H9 (cell line): ENCODE results near the gene PYGB. TPM values are rescaled to one million over a fixed set of nuclear protein-coding genes. Genes with fewer than 3 reads are reported as not detected.

ENCODE experiments used
- DNase-seq: peaks from one replicate; pipeline ENCODE4 v3.0.0-alpha.2; 2017
- H2AFZ ChIP-seq: one replicate; pipeline ENCODE4 v1.6.1; 2013; ENCODE audit warnings: mild to moderate bottlenecking, low read length, control low read depth, moderate library complexity
- H2AK5ac ChIP-seq: 2 replicates; pipeline ENCODE4 v1.6.1; 2013; ENCODE audit warnings: low read length, control low read depth, mixed read lengths; ENCODE audit not compliant: insufficient read length
- H2BK120ac ChIP-seq: one replicate; pipeline ENCODE4 v1.6.1; 2013; ENCODE audit warnings: low read depth, mild to moderate bottlenecking, low read length, control low read depth, inconsistent platforms; ENCODE audit not compliant: poor library complexity, severe bottlenecking
- H2BK12ac ChIP-seq: 2 replicates; pipeline ENCODE4 v1.6.1; 2013; ENCODE audit warnings: low read length, control low read depth, mixed read lengths, low read depth; ENCODE audit not compliant: insufficient read length
- H2BK15ac ChIP-seq: 2 replicates; pipeline ENCODE4 v1.6.1; 2013; ENCODE audit warnings: low read depth, low read length, control low read depth
- H2BK20ac ChIP-seq: one replicate; pipeline ENCODE4 v1.6.1; 2013; ENCODE audit warnings: low read depth, mild to moderate bottlenecking, low read length, control low read depth, inconsistent platforms; ENCODE audit not compliant: poor library complexity, severe bottlenecking
- H2BK5ac ChIP-seq: 2 replicates; pipeline ENCODE4 v1.6.1; 2013; ENCODE audit warnings: low read length, control low read depth, mixed read lengths; ENCODE audit not compliant: insufficient read length
- H3K14ac ChIP-seq: 2 replicates; pipeline ENCODE4 v1.6.1; 2013; ENCODE audit warnings: low read length, control low read depth; ENCODE audit not compliant: insufficient read depth
- H3K18ac ChIP-seq: 2 replicates; pipeline ENCODE4 v1.6.1; 2013; ENCODE audit warnings: low read depth, mild to moderate bottlenecking, mixed read lengths, low read length, control low read depth; ENCODE audit not compliant: insufficient read length
- H3K23ac ChIP-seq: 2 replicates; pipeline ENCODE4 v1.6.1; 2013; ENCODE audit warnings: low read length, control low read depth, mixed read lengths, low read depth; ENCODE audit not compliant: insufficient read length
- H3K23me2 ChIP-seq: 2 replicates; pipeline ENCODE4 v1.6.1; 2013; ENCODE audit warnings: low read depth, mild to moderate bottlenecking, mixed read lengths, low read length, control low read depth; ENCODE audit not compliant: insufficient read length, poor library complexity, severe bottlenecking
- H3K27ac ChIP-seq: 2 replicates; pipeline ENCODE4 v1.5.1; 2013; ENCODE audit warnings: low read length, control low read depth, mixed read lengths, low read depth; ENCODE audit not compliant: insufficient read length
- H3K27me3 ChIP-seq: 2 replicates; pipeline ENCODE4 v1.6.1; 2013; ENCODE audit warnings: low read length, control low read depth, inconsistent platforms; ENCODE audit not compliant: insufficient read depth
- H3K4ac ChIP-seq: 2 replicates; pipeline ENCODE4 v1.6.1; 2013; ENCODE audit warnings: low read depth, mild to moderate bottlenecking, control low read depth, inconsistent platforms, low read length, moderate library complexity
- H3K4me1 ChIP-seq: 2 replicates; pipeline ENCODE4 v1.6.1; 2013; ENCODE audit warnings: low read length, control low read depth, inconsistent platforms; ENCODE audit not compliant: insufficient read depth
- H3K4me2 ChIP-seq: 2 replicates; pipeline ENCODE4 v1.6.1; 2013; ENCODE audit warnings: low read length, control low read depth, mixed read lengths; ENCODE audit not compliant: insufficient read length, insufficient read depth
- H3K56ac ChIP-seq: 2 replicates; pipeline ENCODE4 v1.6.1; 2013; ENCODE audit warnings: low read depth, mild to moderate bottlenecking, mixed read lengths, low read length, control low read depth; ENCODE audit not compliant: insufficient read length
- H3K79me1 ChIP-seq: 2 replicates; pipeline ENCODE4 v1.6.1; 2013; ENCODE audit warnings: low read depth, mild to moderate bottlenecking, moderate library complexity, low read length, control low read depth, inconsistent platforms; ENCODE audit not compliant: insufficient read depth, poor library complexity, severe bottlenecking
- H3K79me2 ChIP-seq: 2 replicates; pipeline ENCODE4 v1.6.1; 2013; ENCODE audit warnings: low read length, control low read depth, inconsistent platforms; ENCODE audit not compliant: insufficient read depth
- H3K9ac ChIP-seq: 2 replicates; pipeline ENCODE4 v1.6.1; 2013; ENCODE audit warnings: low read length, control low read depth, mixed read lengths; ENCODE audit not compliant: insufficient read length; ENCODE audit errors: extremely low read depth
- H3K9me3 ChIP-seq: one replicate; pipeline ENCODE4 v1.6.1; 2013; ENCODE audit warnings: low read depth, low read length, inconsistent platforms; ENCODE audit not compliant: control insufficient read depth
- H3T11ph ChIP-seq: one replicate; pipeline ENCODE4 v1.6.1; 2013; ENCODE audit warnings: mild to moderate bottlenecking, low read length, control low read depth, inconsistent platforms
- H4K20me1 ChIP-seq: one replicate; pipeline ENCODE4 v1.6.1; 2013; ENCODE audit not compliant: control insufficient read depth, insufficient read length, insufficient read depth
- H4K5ac ChIP-seq: 2 replicates; pipeline ENCODE4 v1.6.1; 2013; ENCODE audit warnings: low read depth, mild to moderate bottlenecking, mixed read lengths, low read length, control low read depth; ENCODE audit not compliant: insufficient read length
- H4K8ac ChIP-seq: replicated peaks from 2 replicates; pipeline ENCODE4 v1.6.1; 2013; ENCODE audit warnings: low read length, control low read depth, mixed read lengths, low read depth; ENCODE audit not compliant: insufficient read length
- H4K91ac ChIP-seq: 2 replicates; pipeline ENCODE4 v1.6.1; 2013; ENCODE audit warnings: low read depth, mild to moderate bottlenecking, moderate library complexity, mixed read lengths, low read length, control low read depth; ENCODE audit not compliant: insufficient read length
- H3K27ac Mint-ChIP-seq, 3 experiments: 2 replicates in 2 of 3; 3 replicates in 1 of 3; pipeline ENCODE4 v1.8.0; 2020 to 2021; ENCODE audit warnings: mixed read lengths in 3 of 3, mild to moderate bottlenecking in 1 of 3, moderate library complexity in 1 of 3
- H3K27me3 Mint-ChIP-seq: 2 replicates; pipeline ENCODE4 v1.8.0; 2021; ENCODE audit warnings: low read depth, mild to moderate bottlenecking, moderate library complexity, mixed read lengths
- H3K36me3 Mint-ChIP-seq, 3 experiments: 2 replicates in 2 of 3; 3 replicates in 1 of 3; pipeline ENCODE4 v1.8.0; 2020 to 2021; ENCODE audit warnings: low read depth in 3 of 3, mixed read lengths in 3 of 3; ENCODE audit not compliant: insufficient read depth in 1 of 3
- H3K4me1 Mint-ChIP-seq, 2 experiments: 2 replicates each; pipeline ENCODE4 v1.8.0; 2020; ENCODE audit warnings: mixed read lengths in 2 of 2
- H3K4me3 Mint-ChIP-seq, 2 experiments: 2 replicates in 1 of 2; 3 replicates in 1 of 2; pipeline ENCODE4 v1.8.0; 2020 to 2021; ENCODE audit warnings: mild to moderate bottlenecking in 2 of 2, mixed read lengths in 2 of 2, moderate library complexity in 1 of 2
- H3K9me3 Mint-ChIP-seq, 2 experiments: 2 replicates in 1 of 2; 3 replicates in 1 of 2; pipeline ENCODE4 v1.8.0; 2020; ENCODE audit warnings: mild to moderate bottlenecking in 2 of 2, mixed read lengths in 2 of 2, moderate library complexity in 1 of 2
- CTCF ChIP-seq: fragments of 200-600 bp; sonication (generic); conservative IDR thresholded peaks from 3 replicates; pipeline ENCODE4 v1.8.0; 2021; ENCODE audit warnings: antibody characterized with exemption, mild to moderate bottlenecking
- WGBS: extraction: QIAGEN DNeasy Blood & Tissue Kit; methylation state at CpG from one replicate; pipeline ENCODE4 v1.1.7; 2013; ENCODE audit warnings: missing lambda C conversion rate, low lambda C conversion rate, mixed read lengths; ENCODE audit not compliant: insufficient read length; ENCODE audit errors: extremely low coverage; 5-methylcytosine and 5-hydroxymethylcytosine counted together
- total RNA-seq: library from RNA; stranded (reverse); gene quantifications from 2 replicates; pipeline ENCODE4 v1.2.1, GENCODE V29; 2021

Gene PYGB
- total RNA-seq, 1 experiment from 2014 or later: 46.9 TPM

- no peak for TF ChIP-seq CTCF
- no peak overlapping the region for H2AK5ac ChIP-seq
- Mint-ChIP-seq H3K27me3 (no peaks in the 10 kb centered on the region), H3K4me3 (no peak overlapping the region), H3K36me3 (peaks cover 0 to 45% (median 26%) of the 10 kb centered on the region in 3 experiments; a peak in 6 of 7 replicates), H3K9me3 (no peaks in the 10 kb centered on the region), H3K27ac (no peak overlapping the region), H3K4me1 (no peaks in the 10 kb centered on the region)
- H2AFZ ChIP-seq: no peak overlapping the region
- no peaks in the 10 kb centered on the region for H4K20me1 ChIP-seq
- H4K5ac ChIP-seq: no peak overlapping the region
- H3K27me3 ChIP-seq: no peaks in the 10 kb centered on the region; the same call in 1 of the 2 replicates
- no peak overlapping the region for H3K23ac ChIP-seq
- no peak overlapping the region for H3K14ac ChIP-seq
- H3K4me2 ChIP-seq: no peak overlapping the region
- no peak overlapping the region for H2BK15ac ChIP-seq
- no peak overlapping the region for H3K18ac ChIP-seq
- WGBS: no CpG with 5 or more reads among the region's 7 CpGs
- H2BK5ac ChIP-seq: no peak overlapping the region
- no peak overlapping the region for H4K91ac ChIP-seq
- no peaks in the 10 kb centered on the region for H3K79me1 ChIP-seq
- no peak for DNase-seq
- no peak overlapping the region for H3T11ph ChIP-seq
- no peak overlapping the region for H2BK20ac ChIP-seq
- no peak overlapping the region for H3K27ac ChIP-seq
- no peaks in the 10 kb centered on the region for H3K79me2 ChIP-seq
- H3K56ac ChIP-seq: no peak overlapping the region
- no peak overlapping the region for H3K9ac ChIP-seq
- H2BK12ac ChIP-seq: no peak overlapping the region
- no peak overlapping the region for H2BK120ac ChIP-seq
- no peak overlapping the region for H3K4ac ChIP-seq
- no peaks in the 10 kb centered on the region for H3K4me1 ChIP-seq
- H4K8ac ChIP-seq: no peak overlapping the region
- H3K9me3 ChIP-seq: no peaks in the 10 kb centered on the region
- H3K23me2 ChIP-seq: no peaks in the 10 kb centered on the region
Observed at GRCh38 chr20:25211273-25211672, 36.6 kb upstream of the PYGB start.
